ENCODE data around the gene MKS1.

MKS1 gene

DNA sequence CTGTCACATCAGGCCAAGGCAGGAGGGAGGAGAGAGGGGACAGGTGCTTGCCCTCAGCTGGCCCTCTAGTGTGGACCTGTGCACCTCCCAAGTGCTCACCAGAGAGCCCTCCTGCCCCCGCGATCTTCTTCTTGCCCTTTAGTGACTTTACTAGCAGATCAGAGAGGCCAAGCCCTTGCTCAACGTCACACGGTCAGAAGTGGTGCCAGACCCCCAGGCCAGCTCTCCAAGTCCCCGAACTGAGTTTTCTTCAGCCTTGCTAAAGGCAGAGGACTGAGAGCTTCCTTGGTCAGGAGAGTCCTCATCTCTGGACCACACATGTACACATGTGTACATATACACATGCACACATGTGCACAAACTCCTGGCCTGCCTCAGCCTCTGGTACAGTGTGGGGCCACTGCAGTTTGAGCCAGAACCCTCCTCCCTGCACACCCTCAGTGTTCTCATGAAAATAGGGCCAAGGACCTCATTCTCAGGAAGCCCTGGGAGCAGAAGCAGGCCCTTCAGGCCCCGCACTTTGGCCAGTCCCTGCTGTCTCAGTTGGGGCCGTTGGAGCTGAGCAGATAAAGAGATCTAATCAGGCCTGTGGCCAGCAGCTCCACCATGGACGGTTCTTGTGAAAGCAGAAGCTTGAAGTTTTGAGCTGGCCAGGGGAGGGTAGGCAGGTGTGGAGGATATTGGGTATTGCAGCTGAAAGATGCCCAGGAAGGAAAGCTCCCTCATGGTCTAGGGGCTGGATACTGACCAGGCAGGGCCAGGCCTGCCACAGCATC, 33.9 kb downstream of the MKS1 start:
- TF ChIP-seq, protein P1, sequence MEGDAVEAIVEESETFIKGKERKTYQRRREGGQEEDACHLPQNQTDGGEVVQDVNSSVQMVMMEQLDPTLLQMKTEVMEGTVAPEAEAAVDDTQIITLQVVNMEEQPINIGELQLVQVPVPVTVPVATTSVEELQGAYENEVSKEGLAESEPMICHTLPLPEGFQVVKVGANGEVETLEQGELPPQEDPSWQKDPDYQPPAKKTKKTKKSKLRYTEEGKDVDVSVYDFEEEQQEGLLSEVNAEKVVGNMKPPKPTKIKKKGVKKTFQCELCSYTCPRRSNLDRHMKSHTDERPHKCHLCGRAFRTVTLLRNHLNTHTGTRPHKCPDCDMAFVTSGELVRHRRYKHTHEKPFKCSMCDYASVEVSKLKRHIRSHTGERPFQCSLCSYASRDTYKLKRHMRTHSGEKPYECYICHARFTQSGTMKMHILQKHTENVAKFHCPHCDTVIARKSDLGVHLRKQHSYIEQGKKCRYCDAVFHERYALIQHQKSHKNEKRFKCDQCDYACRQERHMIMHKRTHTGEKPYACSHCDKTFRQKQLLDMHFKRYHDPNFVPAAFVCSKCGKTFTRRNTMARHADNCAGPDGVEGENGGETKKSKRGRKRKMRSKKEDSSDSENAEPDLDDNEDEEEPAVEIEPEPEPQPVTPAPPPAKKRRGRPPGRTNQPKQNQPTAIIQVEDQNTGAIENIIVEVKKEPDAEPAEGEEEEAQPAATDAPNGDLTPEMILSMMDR (IDR thresholded peaks at IDR 0.05; ENCODE audit: control extremely low read depth, extremely low read depth, low read depth, missing control alignments): no peak
- DNase-seq (ENCODE audit: extremely low spot score): no peak
- POLR2A ChIA-PET: no interaction called here
- CTCF ChIA-PET: interaction anchor here (1.3 to 2.1 kb wide), 3 partner anchors 14 to 65 kb away, joined by 4 to 9 read pairs (median 5); no protein-coding TSS in a partner anchor

DNA sequence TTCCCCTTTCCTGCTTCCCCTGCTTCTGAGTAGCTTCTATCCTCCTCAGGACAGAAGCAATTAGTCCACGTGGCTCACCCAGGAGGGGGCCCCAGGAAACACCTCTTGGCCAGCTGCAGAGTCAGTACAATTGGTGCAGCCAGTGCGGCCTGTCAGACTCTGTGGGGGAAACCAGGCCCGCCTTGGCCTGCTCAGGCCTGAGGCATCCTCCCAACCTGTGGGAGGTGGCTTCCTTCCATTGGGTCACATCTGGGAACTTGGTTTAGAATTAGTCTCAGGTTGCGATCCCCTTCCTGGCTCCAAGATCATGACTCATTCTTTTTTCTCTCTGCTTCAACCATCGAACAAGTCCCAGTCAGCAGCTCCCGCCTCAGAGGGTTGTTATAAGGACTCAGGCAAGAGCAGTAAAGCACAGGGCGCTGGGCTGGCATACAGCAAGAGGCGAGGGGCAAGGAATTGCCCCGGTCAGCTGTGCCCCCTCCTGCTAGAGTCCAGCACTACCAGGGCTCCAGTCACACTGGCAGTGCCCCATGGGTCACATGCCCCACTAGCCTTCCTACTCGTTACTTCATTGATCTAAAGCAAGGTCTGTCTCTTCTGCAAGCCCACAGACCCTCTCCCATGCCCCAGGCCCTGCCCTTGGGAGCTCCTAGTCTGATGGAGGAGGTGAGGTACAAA, 34.6 kb downstream of the MKS1 start:
- no peak for DNase-seq (ENCODE audit: extremely low spot score)
- ChIA-PET POLR2A (no interaction called here), CTCF (interaction anchor here (0.7 to 2.1 kb wide), 3 partner anchors 10 to 66 kb away, joined by 3 to 9 read pairs (median 5); no protein-coding TSS in a partner anchor)
- TF ChIP-seq, protein P1 (IDR thresholded peaks at IDR 0.05; ENCODE audit: control extremely low read depth, extremely low read depth, low read depth, missing control alignments): no peak

DNA sequence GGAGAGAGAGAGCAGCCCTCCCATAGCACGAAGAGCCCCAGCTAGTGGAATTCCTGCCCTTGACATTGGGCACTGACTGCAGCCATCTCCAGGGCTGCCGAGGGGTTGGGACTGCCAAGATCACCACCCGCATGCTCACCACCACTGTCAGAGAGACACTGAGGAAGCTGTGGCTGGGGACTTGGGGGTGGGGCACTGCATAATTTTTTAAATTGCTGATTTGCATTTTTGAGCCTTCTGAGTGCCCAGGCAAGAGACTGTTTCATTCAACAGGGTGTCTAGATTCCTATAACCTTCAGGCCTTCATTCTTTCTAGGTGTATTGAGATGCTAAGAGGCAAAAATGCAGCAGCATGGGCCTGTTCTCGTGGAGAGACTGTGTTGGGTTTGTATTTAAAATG, 35.5 kb downstream of the MKS1 start:
- ChIA-PET CTCF (no interaction called here), POLR2A (no interaction called here)
- DNase-seq (ENCODE audit: extremely low spot score): no peak
- TF ChIP-seq, protein P1 (IDR thresholded peaks at IDR 0.05; ENCODE audit: control extremely low read depth, extremely low read depth, low read depth, missing control alignments): no peak

DNA sequence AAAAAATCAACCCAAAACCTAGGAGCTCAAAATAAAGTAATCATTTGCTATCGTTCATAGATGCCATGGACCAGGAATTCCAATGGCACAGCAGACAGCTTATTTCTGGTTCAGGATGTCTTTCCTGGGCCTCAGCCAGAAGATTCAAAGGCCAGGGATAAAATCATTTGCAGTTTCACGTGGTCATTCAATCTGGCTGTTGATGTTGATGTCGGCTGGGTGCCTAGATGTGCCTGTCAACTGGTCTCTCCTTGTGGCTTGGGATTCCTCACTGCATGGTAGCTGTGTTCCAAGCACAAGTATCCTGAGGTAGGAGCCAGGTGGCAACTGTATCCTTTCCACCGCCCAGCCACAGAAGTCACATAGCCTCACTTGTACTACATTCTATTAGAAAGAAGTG, 37.3 kb downstream of the MKS1 start:
- POLR2A ChIA-PET: no interaction called here
- TF ChIP-seq, protein P1 (IDR thresholded peaks at IDR 0.05; ENCODE audit: control extremely low read depth, extremely low read depth, low read depth, missing control alignments): no peak
- no peak for DNase-seq (ENCODE audit: extremely low spot score)
- CTCF ChIA-PET: no interaction called here

DNA sequence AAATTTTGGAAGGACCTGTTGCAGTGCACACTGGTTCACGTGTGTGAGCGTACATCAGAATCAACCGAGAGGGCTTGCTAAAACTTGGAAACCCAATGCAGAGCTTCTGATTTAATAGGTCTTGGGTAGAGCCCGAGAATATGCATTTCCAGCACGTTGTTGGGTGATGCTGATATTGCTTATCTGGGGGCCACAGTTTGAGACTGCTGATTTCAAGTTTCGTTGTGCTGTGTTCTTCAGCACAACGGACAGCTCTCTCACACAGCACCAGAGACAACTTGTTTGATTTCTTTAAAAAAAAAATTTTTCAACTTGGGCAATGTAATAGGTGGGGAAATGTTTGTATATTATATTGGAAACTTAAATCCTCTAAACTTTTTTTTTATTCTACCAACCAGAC, 42.9 kb downstream of the MKS1 start:
- CTCF ChIA-PET: interaction anchor here (1.9 to 2.0 kb wide), 2 partner anchors 10 to 24 kb away, joined by 4 to 5 read pairs; partner anchors contain the start of gene OR4D2
- no peak for DNase-seq (ENCODE audit: extremely low spot score)
- POLR2A ChIA-PET: no interaction called here
- TF ChIP-seq, protein P1 (IDR thresholded peaks at IDR 0.05; ENCODE audit: control extremely low read depth, extremely low read depth, low read depth, missing control alignments): no peak

DNA sequence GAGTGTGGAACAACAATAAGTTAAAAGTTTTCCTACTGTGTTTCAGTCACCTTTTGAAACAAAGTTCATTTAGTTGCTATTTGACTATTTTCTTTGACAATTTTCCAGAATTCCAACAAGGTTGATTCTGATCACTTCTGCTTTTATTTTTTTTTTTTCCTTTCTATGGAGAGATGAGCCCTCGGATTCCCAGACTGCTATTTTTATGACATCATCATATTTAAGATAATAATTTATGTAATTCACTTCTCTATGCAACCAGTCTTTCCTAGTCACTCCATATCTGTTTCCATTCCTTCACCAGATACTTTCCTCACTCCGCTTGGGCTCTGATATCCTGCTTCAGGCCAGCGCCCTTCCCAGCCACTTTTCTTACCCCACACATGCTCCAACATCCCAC, 44.2 kb downstream of the MKS1 start:
- TF ChIP-seq, protein P1 (IDR thresholded peaks at IDR 0.05; ENCODE audit: control extremely low read depth, extremely low read depth, low read depth, missing control alignments): no peak
- ChIA-PET CTCF (no interaction called here), POLR2A (no interaction called here)
- no peak for DNase-seq (ENCODE audit: extremely low spot score)
